ENCODE results near the gene UNC5CL. TPM values are rescaled to one million over a fixed set of nuclear protein-coding genes. Genes with fewer than 3 reads are reported as not detected.

UNC5CL gene
- total RNA-seq, 1 experiment from 2014 or later, result not detected

Other genes with a start within 250 kb of the UNC5CL start
- not detected in 2 replicates for gene TSPO2, start 3.2 kb upstream of the UNC5CL start, total RNA-seq (2014; rRNA removed; shearing (Covaris generic))
- not detected in 2 replicates for gene APOBEC2, start 14.0 kb upstream of the UNC5CL start, total RNA-seq (2014; rRNA removed; shearing (Covaris generic))
- 9.3 and 15.2 TPM in 2 replicates for gene OARD1, start 33.1 kb upstream of the UNC5CL start, total RNA-seq (2014; rRNA removed; shearing (Covaris generic))
- gene NFYA, start 33.8 kb upstream of the UNC5CL start, total RNA-seq (2014; rRNA removed; shearing (Covaris generic)), result 12.9 and 15.4 TPM in 2 replicates
- gene TREML1, start 115.1 kb upstream of the UNC5CL start, total RNA-seq (2014; rRNA removed; shearing (Covaris generic)), result not detected in 2 replicates
- gene TREM2, start 123.9 kb upstream of the UNC5CL start, total RNA-seq (2014; rRNA removed; shearing (Covaris generic)), result not detected in 2 replicates
- not detected in 2 replicates for gene TREML2, start 161.9 kb upstream of the UNC5CL start, total RNA-seq (2014; rRNA removed; shearing (Covaris generic))
- gene TREML4, start 189.1 kb upstream of the UNC5CL start, total RNA-seq (2014; rRNA removed; shearing (Covaris generic)), result not detected in 2 replicates
- not detected in 2 replicates for gene TREM1, start 247.5 kb upstream of the UNC5CL start, total RNA-seq (2014; rRNA removed; shearing (Covaris generic))

Measured in A172 (cell line).